GM18861 (cell line): ENCODE results near the gene LYSMD3.
"Not testable (repeated sequence)": the region's sequence is repeated elsewhere in the genome, so short reads cannot be mapped to it uniquely, and the experiment has no call there.

ENCODE experiments used
- ATAC-seq: cut with Tn5 transposase; IDR thresholded peaks from one replicate; pipeline ENCODE4 v1.9.1; 2021; ENCODE audit not compliant: unreplicated experiment

LYSMD3 gene

DNA sequence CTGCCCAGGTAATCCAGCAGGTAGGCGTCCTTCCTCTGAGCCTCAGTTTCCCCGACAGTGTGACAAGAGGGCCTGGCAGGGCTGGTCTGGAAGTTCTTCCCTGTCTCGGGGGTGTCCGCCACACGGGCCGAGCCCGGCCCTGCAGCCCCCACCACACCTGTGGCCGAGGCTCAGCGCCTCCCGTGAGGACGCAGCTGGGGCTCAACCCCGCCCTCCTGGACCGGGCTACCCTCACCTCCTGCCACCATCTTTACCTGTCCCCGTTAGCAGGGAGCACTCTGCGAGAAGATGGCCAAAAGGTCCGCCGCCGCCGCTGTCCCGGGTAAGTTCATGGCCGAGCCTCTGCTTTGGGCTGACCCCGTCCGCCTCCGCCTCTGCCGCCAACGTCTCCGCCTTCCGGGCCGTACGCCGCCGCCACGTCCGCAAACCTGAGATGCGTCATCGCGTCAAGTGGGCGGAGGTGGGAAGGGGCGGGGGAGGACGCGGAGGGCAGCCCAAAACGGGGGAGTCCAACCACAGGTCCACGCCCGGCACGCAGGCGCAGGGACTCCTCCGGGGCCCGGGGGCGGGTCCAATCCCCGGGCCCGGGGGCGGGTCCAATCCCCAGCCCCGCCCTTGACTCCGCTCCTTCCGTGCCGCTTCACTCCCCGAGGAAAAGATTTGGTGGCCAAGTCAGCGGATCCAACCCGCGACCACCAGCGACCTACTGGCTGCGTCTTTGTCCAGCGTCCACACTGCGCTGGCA is at the start of gene LYSMD3:
Gene LYSMD3, minus strand, starts transcription at position 391 of the 745 bp plus-strand sequence. CDS start 4,295 bp downstream, outside the sequence.
- ATAC-seq: peak; percentile 85

DNA sequence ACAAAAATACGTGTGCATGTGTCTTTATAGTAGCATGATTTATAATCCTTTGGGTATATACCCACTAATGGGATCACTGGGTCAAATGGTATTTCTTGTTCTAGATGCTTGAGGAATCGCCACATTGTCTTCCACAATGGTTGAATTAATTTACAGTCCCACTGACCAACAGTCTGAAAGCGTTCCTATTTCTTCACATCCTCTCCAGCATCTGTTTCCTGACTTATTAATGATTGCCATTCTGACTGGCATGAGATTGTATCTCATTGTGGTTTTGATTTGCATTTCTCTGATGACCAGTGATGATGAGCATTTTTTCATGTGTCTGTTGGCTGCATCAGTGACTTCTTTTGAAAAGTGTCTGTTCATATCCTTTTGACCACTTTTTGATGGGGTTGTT is 47.2 kb upstream of the LYSMD3 start:
- not testable (repeated sequence) for ATAC-seq

DNA sequence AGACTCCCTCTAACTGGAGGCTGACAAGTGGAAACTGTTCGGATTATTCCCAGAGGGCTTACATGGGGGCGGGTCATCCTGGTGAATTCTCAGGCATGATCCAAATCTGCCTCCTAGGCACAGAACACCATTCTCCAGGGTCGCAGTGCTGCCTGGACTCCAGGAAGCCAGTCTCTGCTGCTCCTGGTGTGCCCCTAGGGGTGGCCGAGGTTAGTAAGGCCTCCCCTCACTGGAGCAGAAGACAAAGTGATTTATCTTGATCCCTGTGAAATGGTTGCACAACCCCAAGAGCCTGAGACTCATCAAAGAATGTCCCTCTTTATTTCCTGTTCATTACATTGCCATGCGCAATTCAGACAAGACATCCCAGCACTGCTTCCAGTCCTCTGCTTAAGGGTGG is 46.3 kb upstream of the LYSMD3 start:
- ATAC-seq: no peak

DNA sequence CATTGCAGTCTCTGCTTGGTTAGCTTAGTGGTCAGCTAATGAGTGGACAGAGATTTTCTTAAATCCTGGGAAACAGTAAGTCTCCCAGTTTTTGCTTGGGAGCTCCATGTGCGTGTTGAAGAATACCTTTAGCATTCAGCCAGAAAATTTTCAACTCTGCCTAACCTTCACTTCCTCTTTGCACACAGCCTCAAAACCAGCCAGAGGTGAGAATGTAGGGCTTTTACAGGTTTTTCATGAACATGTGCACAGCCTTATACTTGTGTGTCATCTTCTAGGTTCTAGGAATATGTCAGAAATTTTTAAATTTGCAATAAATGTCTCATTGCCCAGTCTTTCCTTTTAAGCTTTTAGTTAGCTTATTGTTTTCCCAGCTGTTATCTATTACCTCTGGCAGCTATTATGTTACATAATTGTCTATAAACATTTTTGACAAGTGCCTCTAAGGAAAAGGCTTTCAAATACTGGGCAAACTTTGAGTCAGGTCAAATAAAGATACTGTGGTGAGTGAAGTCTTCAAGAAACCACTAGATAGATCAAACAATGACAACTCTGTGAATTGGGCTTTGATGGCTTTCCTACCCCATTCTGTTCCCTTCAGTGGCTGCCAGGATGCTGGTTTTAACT is 41.9 kb upstream of the LYSMD3 start:
- ATAC-seq: no peak

DNA sequence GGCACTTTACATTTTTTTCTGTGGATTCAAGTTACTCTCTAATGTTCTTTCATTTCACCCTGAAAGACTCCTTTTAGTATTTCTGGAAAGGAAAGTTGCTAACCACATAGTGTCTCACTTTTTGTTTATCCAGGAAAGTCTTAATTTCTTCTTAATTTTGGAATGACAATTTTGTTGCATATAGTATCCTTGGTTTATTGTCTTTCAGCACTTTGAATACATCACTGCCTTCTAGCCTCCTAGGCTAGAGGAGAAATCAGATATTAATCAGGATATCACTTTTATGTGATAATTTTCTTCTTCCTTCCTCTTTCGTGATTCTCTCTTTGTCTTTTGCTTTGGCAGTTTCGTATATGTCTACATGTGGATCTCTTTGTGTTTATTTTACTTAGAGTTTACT is 40.6 kb upstream of the LYSMD3 start:
- ATAC-seq: no peak

DNA sequence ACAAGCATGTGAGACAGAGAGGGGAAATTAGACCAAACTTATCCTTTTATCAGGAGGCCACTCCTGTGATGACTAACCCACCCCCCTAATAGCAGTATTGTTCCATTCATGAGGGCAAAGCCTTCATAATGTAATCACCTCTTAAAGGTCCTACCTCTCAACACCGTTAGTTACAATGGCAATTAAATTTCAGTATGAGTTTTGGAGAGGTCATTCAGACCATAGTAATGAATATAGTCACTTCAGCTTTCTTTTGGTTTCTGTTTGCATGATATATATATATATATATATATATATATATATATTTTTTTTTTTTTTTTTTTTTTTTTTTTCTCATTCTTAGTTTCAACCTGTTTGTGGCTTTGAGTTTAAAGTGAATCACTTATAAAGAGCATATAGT is 39.7 kb upstream of the LYSMD3 start:
- ATAC-seq: no peak

DNA sequence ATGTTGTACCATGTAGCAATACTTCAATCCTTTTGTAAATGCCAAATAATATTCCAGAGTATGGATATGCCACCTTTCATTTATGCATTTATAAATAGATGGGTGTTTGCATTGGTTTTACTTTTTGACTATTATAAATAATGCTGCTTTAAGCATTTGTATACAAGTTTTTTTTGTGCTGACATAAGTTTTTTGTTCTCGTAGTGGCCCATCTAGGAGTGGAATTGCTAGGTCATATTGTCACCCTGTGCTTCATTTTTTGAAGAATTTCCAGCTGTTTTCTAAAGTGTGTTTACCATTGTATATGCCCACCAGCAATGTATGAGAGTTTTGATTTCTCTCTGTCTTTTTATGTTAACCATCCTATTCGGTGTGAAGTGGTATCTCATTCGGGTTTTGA is 36.1 kb upstream of the LYSMD3 start:
- ATAC-seq: no peak

DNA sequence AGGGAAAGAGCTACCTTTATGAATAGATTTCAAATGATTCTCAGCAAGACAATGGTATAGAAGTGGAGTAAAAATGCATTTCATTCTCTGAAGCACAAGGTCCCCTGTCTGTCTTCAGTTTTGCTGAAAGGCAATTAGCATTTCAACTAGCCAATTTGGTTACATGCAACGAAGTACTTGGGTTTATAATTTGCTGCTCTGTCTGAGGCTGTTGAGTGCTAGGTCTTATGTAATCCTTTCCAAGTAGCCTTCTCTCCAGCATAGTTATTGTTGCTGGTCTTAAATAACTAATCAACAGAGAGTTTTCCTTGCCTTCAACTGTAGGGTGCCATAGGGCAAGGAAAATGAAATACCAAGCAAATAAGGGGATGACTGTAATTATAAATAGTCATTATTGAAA is 33.7 kb upstream of the LYSMD3 start:
- ATAC-seq: no peak

DNA sequence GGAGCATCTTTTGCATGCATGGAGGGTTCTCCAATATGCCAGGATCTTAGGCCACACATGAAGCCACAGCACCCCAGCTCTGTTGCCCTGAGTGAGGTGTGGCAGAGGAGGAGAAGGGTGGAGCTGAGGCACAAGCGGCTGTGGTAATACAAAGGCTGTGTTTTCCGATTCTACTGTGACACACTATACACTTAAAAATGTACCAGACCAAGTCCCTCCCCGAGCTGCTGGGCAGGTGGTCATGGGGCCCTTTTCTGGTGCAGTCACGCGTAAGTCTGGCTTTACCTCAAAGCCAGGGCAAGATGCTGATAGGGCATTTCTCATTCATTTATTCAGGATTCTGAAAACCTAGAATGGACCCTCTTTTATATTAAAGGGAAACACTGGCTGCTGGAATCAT is 33.0 kb upstream of the LYSMD3 start:
- ATAC-seq: no peak

DNA sequence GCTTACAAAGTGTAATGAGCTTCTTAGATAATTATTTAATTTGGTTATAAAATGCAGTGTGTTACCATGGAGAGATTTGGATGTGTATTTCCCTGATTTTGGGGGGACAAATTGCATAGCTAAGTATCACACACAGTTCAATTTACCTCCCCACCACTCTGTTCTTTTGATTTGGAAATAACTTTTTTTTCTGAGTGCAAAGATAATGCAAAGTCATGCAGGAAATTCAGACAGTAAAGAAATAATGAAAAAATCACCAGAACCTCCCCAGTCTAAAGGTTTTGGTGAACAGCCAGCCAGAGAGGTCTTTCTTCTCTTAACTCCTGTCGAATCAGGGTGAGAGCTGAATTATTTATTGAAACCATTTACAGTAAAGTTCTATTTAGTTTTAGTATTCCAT is 32.4 kb upstream of the LYSMD3 start:
- ATAC-seq: no peak

DNA sequence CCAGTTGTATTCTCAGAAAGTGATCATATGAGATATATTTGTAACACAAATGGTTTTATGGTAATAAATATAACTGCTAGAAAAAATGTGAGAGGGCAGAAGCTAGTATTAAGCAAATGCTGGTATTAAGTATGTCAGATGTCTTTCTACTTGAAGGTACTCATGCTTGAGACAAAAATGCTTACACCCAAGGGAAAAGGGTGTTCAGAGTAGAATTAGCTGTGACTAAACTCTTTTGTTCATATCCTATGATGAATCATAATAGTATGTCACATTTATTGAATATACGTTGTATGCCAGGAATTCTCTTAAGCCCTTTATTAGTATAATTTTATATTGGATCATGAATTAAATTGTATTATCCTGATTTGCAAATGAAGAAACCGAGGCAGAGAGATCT is 31.4 kb upstream of the LYSMD3 start:
- no peak for ATAC-seq

DNA sequence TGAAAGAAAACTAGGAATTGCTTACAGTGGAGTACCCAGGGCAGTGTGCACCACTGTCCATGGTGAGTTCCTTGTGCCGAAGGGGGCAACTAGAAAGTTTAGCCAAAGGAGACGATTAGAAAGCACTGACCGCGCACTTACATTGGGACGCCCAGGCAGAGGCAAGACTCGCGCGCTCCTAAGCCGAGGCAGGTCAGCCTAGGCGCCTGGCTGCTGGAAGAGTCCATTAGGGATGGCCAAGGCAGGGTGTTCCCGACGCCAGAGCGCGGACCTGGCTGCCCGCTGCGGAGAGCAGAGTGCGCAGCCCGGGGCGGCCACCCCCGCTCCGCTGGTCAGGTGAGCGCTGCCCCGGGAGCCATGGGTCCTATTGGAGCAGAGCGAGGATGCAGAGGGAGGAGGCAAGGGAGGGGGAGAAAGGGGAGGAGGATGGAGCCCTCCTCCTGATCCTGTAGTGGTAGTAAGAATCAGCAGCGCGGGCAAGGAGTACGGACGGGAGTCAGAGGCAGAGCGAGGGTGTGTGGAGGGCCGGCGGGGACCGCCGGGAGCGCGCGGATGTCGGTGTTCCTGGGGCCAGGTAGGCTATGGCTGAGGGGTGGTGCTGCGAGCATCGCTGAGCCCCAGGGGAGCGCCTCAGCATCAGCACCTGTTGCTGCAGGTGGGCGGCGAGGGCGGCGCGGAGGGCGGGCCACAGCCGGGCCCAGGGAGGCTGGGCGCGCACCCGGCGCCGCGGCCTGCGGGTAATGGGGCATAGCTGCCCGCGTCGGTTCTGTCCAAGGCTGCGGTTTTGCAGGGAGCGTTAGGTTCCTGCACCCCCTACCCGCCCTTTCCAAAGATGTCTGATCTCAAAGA is 29.2 kb upstream of the LYSMD3 start, which contains the start of gene ADGRV1:
Gene ADGRV1, plus strand, starts transcription at position 454 of the 849 bp plus-strand sequence. Its CDS starts 99 bp downstream, at position 553.
- no peak for ATAC-seq

DNA sequence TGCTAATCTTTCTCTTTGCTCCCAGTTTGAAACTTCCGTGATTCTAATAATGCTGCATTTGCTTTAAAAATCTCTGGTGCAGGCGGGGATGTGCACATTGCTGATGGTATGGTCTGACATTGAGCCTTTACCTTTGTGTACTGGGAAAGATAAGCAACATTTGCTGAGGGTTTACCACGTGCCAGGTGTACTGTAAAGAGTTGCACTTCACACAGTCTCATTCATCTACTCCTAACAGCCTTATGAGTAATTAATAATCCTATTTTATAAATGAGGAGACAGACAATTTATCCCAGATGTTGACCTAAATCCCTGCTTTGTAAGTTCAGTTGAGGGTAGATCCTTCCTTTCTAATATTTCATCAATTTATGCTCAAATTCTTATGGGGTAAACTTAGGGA is 28.5 kb upstream of the LYSMD3 start:
- no peak for ATAC-seq

DNA sequence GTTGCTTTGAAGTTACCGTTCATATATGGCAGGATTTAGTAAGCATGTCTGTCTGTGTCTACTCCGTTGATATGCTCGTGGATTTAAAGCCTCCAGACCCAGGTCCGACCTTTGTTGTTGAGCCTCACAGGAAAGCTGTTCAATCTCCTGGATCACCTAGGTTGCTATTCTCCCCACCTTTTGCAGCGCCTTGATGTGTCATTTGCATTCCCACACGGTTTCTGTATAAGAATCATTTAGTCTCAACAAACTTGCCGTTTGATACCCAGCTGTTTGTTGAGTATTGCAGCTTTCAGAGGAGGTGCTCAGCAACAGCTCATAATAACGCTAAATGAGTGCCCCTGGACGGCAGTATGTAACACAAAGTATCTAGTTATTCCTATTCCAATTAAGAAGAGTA is 28.0 kb upstream of the LYSMD3 start:
- no peak for ATAC-seq

DNA sequence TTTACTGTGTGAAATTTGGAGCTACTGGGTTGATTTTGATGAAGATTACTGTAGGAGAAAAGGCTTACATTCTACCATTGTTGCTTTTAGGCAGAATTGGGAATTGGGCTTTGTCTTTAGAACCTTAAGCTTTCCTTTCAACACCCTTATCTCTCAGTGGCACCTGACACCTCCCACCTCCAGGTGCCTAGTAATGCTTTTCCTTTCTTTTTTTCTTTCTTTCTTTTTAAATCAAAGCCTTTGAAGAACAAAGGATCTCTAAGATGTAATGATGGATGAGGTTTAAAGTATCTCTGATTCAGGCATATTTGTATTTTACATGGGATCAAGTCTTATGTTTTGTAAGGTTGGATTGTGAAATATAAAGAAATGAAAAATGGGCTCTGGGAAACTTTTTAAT is 26.3 kb upstream of the LYSMD3 start:
- ATAC-seq: no peak

DNA sequence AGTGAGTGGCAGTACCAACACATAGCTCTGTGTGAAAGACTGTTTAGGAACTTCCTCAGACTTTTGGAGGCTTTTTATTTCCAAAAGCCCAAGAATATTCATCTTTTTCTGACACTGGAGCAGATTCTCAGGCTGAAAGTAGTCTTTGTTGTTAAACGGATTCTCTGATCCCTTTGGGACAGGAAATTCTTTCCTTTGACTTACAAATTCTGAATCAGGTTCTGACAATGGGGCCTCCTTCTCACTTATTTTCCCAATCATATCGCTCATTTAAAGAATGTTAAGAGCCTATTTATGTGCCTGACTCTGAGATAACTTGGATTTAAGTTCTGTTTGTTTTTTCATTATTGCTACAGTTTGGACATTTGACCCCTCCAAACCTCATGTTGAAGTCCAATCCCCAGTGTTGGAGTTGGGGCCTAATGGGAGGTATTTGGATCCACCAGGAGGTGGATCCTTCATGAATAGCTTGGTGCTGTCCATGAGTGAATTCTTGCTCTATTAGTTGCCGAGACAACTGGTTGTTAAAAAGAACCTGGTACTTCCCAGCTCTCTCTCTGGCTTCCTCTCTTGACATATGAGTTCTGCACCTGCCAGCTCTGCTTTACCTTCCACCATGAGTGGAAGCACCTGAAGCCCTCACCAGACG is 25.1 kb upstream of the LYSMD3 start:
- ATAC-seq: no peak

DNA sequence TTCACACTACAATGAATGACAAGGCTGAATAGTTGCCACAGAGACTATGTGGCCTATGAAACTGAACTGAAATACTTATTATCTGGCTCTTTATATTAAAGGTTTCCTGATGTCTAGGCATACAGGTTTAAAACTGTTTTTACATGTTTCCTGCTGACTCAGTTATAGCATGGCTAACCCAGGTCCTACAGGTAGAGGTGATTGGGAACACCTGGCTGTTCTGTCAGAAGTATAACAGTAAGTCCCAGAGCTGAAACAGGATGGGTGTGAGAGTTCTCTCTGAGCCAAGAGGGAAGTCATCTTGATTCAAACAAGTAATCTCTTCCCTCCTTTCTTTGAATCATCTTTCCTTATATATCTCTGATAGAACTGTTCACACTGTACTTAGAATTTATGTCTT is 24.3 kb upstream of the LYSMD3 start:
- no peak for ATAC-seq

DNA sequence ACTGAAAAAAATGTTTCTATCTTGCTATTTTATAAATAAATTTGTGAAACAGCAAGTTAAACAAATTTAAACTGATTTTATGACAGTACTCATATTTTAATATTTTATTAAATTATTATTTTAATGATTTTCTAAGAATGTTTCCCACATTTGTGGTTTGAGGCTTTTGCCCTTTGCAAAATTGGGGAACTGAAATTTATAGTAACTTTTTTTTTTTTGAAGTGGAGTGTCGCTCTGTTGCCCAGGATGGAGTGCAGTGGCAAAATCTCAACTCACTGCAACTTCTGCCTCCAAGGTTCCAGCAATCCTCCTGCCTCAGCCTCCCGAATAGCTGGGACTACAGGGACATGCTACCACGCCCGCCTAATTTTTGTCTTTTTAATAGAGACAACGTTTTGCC is 22.0 kb upstream of the LYSMD3 start:
- no peak for ATAC-seq

DNA sequence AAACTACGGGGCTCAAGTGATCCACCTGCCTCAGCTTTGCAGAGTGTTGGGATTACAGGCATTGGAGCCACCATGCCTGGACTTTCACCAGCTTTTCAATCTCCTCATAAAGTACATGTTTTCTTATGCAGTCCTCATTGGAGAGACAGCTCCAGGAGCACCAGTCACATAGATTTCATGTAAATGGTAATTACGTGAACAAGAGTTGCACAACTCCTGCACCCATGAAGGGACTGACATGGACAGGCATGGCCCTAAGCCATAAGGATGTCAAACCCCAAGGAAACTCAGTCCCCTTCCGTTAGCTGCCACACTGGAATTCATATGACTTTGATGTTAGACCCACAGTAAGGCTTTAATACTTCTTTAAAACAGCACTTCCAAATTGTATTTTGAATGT is 21.6 kb upstream of the LYSMD3 start:
- no peak for ATAC-seq

DNA sequence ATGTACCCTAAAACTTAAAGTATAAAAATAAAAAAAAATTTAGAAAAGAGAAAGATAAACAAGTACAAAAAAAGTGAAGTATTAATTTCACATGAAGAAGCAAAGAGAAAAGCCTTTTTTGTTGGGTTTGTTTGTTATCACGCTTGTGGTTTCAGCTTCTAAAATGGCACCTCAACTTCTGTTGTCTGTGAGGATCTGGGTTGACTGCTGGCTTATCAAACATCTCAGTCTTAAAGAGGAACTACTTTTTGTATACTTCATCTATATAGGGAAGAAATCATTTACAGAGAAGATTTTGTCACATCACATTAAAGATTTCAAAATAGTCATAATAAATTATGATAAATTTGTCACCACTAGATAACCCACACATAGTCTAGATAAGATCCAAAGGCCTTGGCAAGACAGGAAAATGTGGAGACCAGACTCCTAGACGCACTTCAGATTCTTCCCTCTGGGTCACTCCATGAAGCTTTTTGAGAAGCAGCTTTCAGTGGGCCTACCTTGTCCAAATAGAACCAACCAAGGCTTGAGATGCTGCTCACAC is 20.4 kb upstream of the LYSMD3 start:
- ATAC-seq: no peak

DNA sequence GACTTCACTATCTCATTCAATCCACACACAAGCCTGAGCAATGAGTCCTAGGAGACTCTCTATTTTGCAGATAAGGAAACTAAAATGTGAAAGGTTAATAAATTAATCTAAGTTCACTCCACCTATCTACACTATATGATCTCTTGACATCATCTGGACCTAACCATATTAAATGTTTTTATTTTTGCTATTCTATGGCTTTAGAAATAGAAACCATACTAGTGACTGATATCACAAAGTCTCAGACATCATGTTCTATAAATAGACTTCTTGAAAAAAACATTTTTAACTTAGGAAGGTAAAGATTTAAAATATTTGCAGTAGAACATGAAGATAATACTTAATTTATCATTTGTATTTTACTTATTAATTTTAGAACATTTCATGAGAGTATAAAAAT is 19.8 kb upstream of the LYSMD3 start:
- no peak for ATAC-seq
